Neural crest cell (in vitro differentiated cells): Measurements from ENCODE around the gene ROBO1. TPM values are rescaled to one million over a fixed set of nuclear protein-coding genes. Genes with fewer than 3 reads are reported as not detected.

Experiments
- DNase-seq: peaks from one replicate; pipeline ENCODE4 v3.0.0; 2021; ENCODE audit warnings: low read depth, mixed read lengths, low spot score
- H3K27ac Mint-ChIP-seq: one replicate; pipeline ENCODE4 v1.8.0; 2021; ENCODE audit warnings: mild to moderate bottlenecking, mixed read lengths; ENCODE audit not compliant: unreplicated experiment
- H3K27me3 Mint-ChIP-seq: 2 replicates; pipeline ENCODE4 v1.8.0; 2021; ENCODE audit warnings: low read depth, mild to moderate bottlenecking, mixed read lengths
- H3K36me3 Mint-ChIP-seq: 2 replicates; pipeline ENCODE4 v1.8.0; 2021; ENCODE audit warnings: low read depth, mild to moderate bottlenecking, mixed read lengths
- H3K4me1 Mint-ChIP-seq: 2 replicates; pipeline ENCODE4 v1.8.0; 2021; ENCODE audit warnings: mixed read lengths
- H3K4me3 Mint-ChIP-seq: one replicate; pipeline ENCODE4 v1.8.0; 2021; ENCODE audit warnings: mild to moderate bottlenecking, mixed read lengths
- H3K9me3 Mint-ChIP-seq: 2 replicates; pipeline ENCODE4 v1.8.0; 2021; ENCODE audit warnings: mixed read lengths
- total RNA-seq: library from RNA; stranded (reverse); gene quantifications from 2 replicates; pipeline ENCODE4 v1.2.1, GENCODE V29; 2021
- TF ChIP-seq, protein P1 (sequence below): fragments of 200-600 bp; sonication (generic); conservative IDR thresholded peaks from 2 replicates; pipeline ENCODE4 v1.5.0; 2021; ENCODE audit warnings: antibody characterized with exemption, mild to moderate bottlenecking

The ROBO1 gene
- total RNA-seq, 1 donor from 2014 or later: 88.7 TPM

- no peak for DNase-seq
- Mint-ChIP-seq H3K4me1 (peaks cover 60% of the 10 kb centered on the region), H3K9me3 (no peaks in the 10 kb centered on the region), H3K4me3 (peak overlapping the region; percentile 2), H3K27ac (no peak overlapping the region), H3K27me3 (no peaks in the 10 kb centered on the region), H3K36me3 (peaks cover 8% of the 10 kb centered on the region)
- TF ChIP-seq, protein P1, sequence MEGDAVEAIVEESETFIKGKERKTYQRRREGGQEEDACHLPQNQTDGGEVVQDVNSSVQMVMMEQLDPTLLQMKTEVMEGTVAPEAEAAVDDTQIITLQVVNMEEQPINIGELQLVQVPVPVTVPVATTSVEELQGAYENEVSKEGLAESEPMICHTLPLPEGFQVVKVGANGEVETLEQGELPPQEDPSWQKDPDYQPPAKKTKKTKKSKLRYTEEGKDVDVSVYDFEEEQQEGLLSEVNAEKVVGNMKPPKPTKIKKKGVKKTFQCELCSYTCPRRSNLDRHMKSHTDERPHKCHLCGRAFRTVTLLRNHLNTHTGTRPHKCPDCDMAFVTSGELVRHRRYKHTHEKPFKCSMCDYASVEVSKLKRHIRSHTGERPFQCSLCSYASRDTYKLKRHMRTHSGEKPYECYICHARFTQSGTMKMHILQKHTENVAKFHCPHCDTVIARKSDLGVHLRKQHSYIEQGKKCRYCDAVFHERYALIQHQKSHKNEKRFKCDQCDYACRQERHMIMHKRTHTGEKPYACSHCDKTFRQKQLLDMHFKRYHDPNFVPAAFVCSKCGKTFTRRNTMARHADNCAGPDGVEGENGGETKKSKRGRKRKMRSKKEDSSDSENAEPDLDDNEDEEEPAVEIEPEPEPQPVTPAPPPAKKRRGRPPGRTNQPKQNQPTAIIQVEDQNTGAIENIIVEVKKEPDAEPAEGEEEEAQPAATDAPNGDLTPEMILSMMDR: no peak
These were observed 788.8 kb downstream of the ROBO1 start for GRCh38 chr3:78979028-78979427.

DNA sequence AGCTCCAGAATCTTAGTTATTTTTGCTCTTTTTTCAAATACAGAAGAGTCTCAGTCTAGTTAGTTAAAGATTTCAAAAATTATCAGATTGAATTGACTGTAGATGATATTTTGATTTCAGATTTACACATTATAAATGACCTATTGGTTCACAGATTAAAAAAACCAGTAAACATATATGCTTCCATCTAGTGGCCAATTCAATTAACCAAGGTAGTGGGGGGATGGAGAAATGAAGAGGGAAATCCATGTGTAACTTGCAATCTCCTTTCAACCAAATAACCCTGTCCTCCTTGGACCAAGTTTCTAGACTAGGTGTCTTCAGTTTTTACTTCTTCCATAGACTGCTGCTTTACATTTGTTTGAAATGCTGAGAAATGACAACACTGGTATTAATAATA lies 789.8 kb downstream of the ROBO1 start:
- Mint-ChIP-seq H3K27me3 (no peaks in the 10 kb centered on the region), H3K27ac (no peak overlapping the region), H3K4me1 (peaks cover 56% of the 10 kb centered on the region), H3K4me3 (no peak overlapping the region), H3K9me3 (no peaks in the 10 kb centered on the region), H3K36me3 (peaks cover 4% of the 10 kb centered on the region)
- TF ChIP-seq, protein P1: peak; percentile 49
- DNase-seq: no peak

DNA sequence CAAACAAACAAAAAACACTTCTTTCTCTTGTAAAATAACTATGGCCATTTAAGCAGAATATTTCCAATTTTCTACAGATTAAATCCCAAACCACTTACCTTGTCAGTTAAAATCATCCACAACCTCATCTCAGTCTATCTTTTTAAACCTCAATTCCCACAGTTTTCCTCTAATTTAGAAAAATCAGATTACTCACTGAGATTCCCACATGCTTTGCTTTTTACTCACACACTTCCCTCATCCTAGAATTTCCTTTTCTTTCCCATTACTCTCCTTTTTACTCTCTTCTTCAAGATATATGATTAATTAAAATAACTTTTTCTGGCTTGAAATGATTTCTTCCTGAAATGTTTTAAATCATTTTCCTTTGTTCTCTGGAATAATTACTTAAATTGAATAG lies 790.7 kb downstream of the ROBO1 start:
- Mint-ChIP-seq H3K9me3 (no peaks in the 10 kb centered on the region), H3K27me3 (no peaks in the 10 kb centered on the region), H3K36me3 (peaks cover 4% of the 10 kb centered on the region), H3K27ac (no peak overlapping the region), H3K4me3 (no peak overlapping the region), H3K4me1 (peaks cover 53% of the 10 kb centered on the region)
- TF ChIP-seq, protein P1: no peak
- DNase-seq: no peak

DNA sequence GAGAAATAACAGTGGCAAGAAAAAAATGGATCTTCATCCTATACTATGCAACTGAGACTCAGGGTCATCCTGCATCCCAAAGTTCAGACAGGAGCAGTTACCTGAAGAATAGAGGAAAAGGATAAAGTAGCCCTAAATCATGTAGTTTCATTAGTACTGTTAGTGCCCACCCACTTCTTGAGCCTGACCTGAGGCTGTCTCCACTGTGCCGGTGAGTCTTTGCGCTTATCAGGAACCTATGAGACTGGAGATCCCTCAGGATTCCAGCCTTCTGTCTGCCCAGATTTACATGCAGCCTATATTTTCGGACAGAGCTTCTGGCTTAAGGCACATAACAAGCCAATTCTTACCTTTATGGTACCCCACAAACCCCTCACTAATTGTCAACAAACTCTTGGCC lies 791.6 kb downstream of the ROBO1 start:
- Mint-ChIP-seq H3K9me3 (no peaks in the 10 kb centered on the region), H3K4me3 (no peak overlapping the region), H3K36me3 (no peaks in the 10 kb centered on the region), H3K27me3 (no peaks in the 10 kb centered on the region), H3K4me1 (peaks cover 45% of the 10 kb centered on the region), H3K27ac (no peak overlapping the region)
- no peak for DNase-seq
- TF ChIP-seq, protein P1: no peak

DNA sequence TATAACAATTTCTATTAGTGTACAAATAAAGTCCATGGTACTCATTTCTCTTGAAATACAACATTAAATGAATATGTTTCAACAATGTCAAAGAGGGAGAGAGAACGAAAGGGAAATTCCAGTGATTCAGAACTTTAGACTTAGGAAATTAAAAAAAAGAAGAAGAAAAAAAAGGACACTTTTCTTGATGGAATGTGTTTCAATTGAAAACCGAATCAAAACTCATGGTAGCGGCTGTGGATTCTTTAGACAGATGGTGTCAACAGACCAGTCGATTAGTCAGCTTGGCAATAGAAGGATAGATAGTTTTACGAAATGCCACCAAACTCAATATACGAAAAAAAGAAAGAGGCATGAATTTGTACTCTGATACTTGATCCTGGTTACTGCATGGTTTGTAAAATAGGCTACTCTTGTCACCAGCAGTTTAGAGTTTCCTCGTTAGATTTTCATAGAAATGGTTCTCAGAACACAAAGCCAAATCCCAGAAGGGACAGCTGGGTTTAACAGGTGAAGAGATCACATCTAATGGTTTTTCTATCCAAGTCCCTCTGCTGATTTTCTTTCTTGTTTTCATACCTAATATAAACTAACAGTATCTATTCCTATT lies 793.5 kb downstream of the ROBO1 start:
- Mint-ChIP-seq H3K4me1 (peaks cover 40% of the 10 kb centered on the region), H3K36me3 (no peaks in the 10 kb centered on the region), H3K4me3 (no peak overlapping the region), H3K27me3 (no peaks in the 10 kb centered on the region), H3K27ac (no peak overlapping the region), H3K9me3 (no peaks in the 10 kb centered on the region)
- no peak for DNase-seq
- TF ChIP-seq, protein P1: no peak
